Measurements from ENCODE around the gene GTF3A.
"Not testable (repeated sequence)": the region's sequence is repeated elsewhere in the genome, so short reads cannot be mapped to it uniquely, and the experiment has no call there.

The GTF3A gene

GRCh38 chr13:27424246-27425157 lies at the start of gene GTF3A:
Gene GTF3A (plus strand): TSS chr13:27424619.
- peak; percentile 90 for DNase-seq

- peak; percentile 87 for DNase-seq
Observed at GRCh38 chr13:27374650-27375049, 49.8 kb upstream of the GTF3A start.

- peak; percentile 81 for DNase-seq
Observed at GRCh38 chr13:27375686-27376326, 48.6 kb upstream of the GTF3A start.

- DNase-seq = no peak
Observed at GRCh38 chr13:27379126-27379525, 45.3 kb upstream of the GTF3A start.

GRCh38 chr13:27379694-27380641 lies 44.5 kb upstream of the GTF3A start:
- peak; percentile 79 for DNase-seq

- no peak for DNase-seq
Observed at GRCh38 chr13:27381601-27382000, 42.8 kb upstream of the GTF3A start.

GRCh38 chr13:27383104-27383921 lies 41.1 kb upstream of the GTF3A start:
- no peak for DNase-seq

GRCh38 chr13:27384285-27384684 lies 40.1 kb upstream of the GTF3A start:
- DNase-seq = no peak

- no peak for DNase-seq
Observed at GRCh38 chr13:27388241-27388640, 36.2 kb upstream of the GTF3A start.

GRCh38 chr13:27389891-27390290 lies 34.5 kb upstream of the GTF3A start:
- DNase-seq = no peak

- peak; percentile 27 for DNase-seq
Observed at GRCh38 chr13:27391471-27391870, 32.9 kb upstream of the GTF3A start.

GRCh38 chr13:27393101-27393500 lies 31.3 kb upstream of the GTF3A start:
- no peak for DNase-seq

GRCh38 chr13:27395007-27395510 lies 29.4 kb upstream of the GTF3A start:
- DNase-seq = no peak

GRCh38 chr13:27396252-27396846 lies 28.1 kb upstream of the GTF3A start:
- no peak for DNase-seq

GRCh38 chr13:27398360-27398759 lies 26.1 kb upstream of the GTF3A start:
- DNase-seq = no peak

- not testable (repeated sequence) for DNase-seq
Observed at GRCh38 chr13:27400405-27400804, 24.0 kb upstream of the GTF3A start.

- DNase-seq = peak; percentile 66
Observed at GRCh38 chr13:27401210-27401609, 23.2 kb upstream of the GTF3A start.

- DNase-seq = no peak
Observed at GRCh38 chr13:27403203-27403678, 21.2 kb upstream of the GTF3A start.

- DNase-seq = no peak
Observed at GRCh38 chr13:27403727-27404385, 20.6 kb upstream of the GTF3A start.

GRCh38 chr13:27404680-27405079 lies 19.7 kb upstream of the GTF3A start:
- no peak for DNase-seq
